ENCODE data around the gene SYP. TPM values are rescaled to one million over a fixed set of nuclear protein-coding genes. Genes with fewer than 3 reads are reported as not detected.

SYP gene
- total RNA-seq, 2 experiments from 2014 or later: 0.79 to 2.9 TPM

DNA sequence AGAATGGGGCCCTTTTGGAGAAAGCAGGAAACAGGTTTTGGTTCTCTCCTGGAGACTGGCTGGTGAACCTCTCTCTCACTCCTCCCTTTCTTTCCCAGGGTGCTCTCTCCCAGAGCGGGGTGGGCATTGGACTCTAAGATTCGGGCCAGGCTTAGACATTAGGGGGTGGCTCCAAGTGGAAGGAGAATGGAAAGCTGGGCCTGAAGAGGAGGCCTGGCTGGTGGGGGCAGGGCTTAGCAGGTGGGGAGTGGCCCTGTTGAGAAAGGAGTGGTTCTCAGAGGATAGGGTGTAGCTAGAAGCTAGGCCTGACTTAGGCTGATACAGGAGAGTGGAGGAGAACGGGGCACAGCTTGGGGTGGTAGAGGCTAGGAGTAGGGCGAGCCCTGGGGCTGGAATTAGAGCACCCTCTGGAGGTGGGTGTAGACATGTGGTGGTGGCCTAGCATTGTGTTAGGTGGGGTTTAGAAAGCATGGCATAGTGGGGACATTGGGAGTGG lies 22.6 kb downstream of the SYP start:
- intact Hi-C loops (cut with micrococcal nuclease; ENCODE audit: unreplicated experiment): no loop called here
- H3K79me2 ChIP-seq (ENCODE audit: insufficient read depth, low read depth, low read length): peaks cover 7% of the 10 kb centered on the region; the same call in 1 of the 2 replicates
- no peak overlapping the region for H3K4me2 ChIP-seq (ENCODE audit: low read length)
- H3K4me3 ChIP-seq (ENCODE audit: low read depth, low read length, poor library complexity, severe bottlenecking): no peak overlapping the region
- no peak for DNase-seq (ENCODE audit: low spot score)
- peaks cover 6% of the 10 kb centered on the region; the same call in 1 of the 2 replicates for H4K20me1 ChIP-seq (ENCODE audit: insufficient read depth, low read length)
- no peaks in the 10 kb centered on the region for H3K9me3 ChIP-seq (ENCODE audit: low read length)
- BruUV-seq (replicated peaks): no TSS peak
- H3K27ac ChIP-seq (ENCODE audit: low read depth, low read length, poor library complexity, severe bottlenecking): no peak overlapping the region
- no peak overlapping the region for H2AFZ ChIP-seq (ENCODE audit: low read length)
- H3K9me2 ChIP-seq (ENCODE audit: insufficient read depth, low read length): no peaks in the 10 kb centered on the region
- POLR2A ChIA-PET: no interaction called here
- CTCF ChIA-PET (ENCODE audit: unreplicated experiment): no interaction called here
- peaks cover 61% of the 10 kb centered on the region for H3K36me3 ChIP-seq (ENCODE audit: insufficient read depth, low read length)
- TF ChIP-seq, protein P1, sequence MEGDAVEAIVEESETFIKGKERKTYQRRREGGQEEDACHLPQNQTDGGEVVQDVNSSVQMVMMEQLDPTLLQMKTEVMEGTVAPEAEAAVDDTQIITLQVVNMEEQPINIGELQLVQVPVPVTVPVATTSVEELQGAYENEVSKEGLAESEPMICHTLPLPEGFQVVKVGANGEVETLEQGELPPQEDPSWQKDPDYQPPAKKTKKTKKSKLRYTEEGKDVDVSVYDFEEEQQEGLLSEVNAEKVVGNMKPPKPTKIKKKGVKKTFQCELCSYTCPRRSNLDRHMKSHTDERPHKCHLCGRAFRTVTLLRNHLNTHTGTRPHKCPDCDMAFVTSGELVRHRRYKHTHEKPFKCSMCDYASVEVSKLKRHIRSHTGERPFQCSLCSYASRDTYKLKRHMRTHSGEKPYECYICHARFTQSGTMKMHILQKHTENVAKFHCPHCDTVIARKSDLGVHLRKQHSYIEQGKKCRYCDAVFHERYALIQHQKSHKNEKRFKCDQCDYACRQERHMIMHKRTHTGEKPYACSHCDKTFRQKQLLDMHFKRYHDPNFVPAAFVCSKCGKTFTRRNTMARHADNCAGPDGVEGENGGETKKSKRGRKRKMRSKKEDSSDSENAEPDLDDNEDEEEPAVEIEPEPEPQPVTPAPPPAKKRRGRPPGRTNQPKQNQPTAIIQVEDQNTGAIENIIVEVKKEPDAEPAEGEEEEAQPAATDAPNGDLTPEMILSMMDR (conservative IDR thresholded peaks at IDR 0.05; ENCODE audit: low read length): peak; percentile 55
- TF ChIP-seq EZH2phosphoT487 (IDR thresholded peaks at IDR 0.05; ENCODE audit: borderline replicate concordance, low read depth, low read length): no peak
- peaks cover 10% of the 10 kb centered on the region for H3K4me1 ChIP-seq (ENCODE audit: insufficient read depth, low read length, poor library complexity, severe bottlenecking)

DNA sequence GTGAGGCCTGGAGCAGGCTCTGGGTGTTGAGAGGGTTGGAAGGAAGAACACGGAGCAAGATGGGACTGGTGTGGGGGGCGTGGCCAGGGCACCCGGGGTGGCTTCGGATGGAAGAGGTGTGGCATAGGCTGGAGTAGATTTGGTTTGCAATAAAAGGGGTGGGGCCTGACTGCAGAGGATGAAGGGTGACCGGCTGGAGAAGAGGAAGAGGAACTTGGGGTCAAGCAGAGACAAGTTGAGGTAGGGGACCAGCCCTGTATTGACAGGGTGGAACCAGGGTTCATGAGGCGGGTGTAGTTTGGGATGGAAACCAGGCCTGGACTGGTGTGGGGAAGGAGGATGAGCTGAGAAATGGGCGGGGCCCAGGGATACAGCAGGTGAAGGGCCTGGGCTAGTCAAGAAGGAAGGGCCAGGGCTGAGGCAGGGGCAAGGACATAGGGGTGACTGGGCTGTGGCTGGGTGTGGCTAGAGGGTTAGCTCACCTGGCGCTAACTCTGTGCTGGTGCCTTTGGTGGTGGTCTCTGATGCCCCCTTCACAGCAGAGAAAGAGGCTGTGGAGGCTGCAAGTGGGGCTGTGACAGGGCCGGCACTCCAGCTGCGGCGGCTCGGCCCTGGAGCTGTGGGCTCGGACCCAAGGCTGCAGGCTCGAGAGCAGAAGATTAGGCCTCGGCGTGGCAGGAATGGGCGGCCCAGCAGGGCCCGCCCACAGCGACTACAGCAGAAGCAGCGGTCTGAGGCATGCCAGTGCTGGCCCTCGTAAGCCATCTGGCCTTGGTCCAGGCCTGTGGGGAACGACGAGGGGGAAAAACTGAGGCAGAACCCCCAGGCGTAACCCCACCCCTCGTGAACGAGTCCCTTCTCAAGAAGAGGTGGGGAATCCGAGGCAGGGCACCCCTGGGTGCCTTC lies 23.3 kb downstream of the SYP start:
- Histone ChIP-seq H3K4me2 (ENCODE audit: low read length) (no peak overlapping the region), H4K20me1 (ENCODE audit: insufficient read depth, low read length) (peaks cover 6% of the 10 kb centered on the region; the same call in 1 of the 2 replicates), H3K27ac (ENCODE audit: low read depth, low read length, poor library complexity, severe bottlenecking) (no peak overlapping the region), H3K4me1 (ENCODE audit: insufficient read depth, low read length, poor library complexity, severe bottlenecking) (peaks cover 10% of the 10 kb centered on the region), H3K4me3 (ENCODE audit: low read depth, low read length, poor library complexity, severe bottlenecking) (no peak overlapping the region), H3K79me2 (ENCODE audit: insufficient read depth, low read depth, low read length) (peaks cover 7% of the 10 kb centered on the region; the same call in 1 of the 2 replicates), H3K9me2 (ENCODE audit: insufficient read depth, low read length) (no peaks in the 10 kb centered on the region), H3K36me3 (ENCODE audit: insufficient read depth, low read length) (peaks cover 58% of the 10 kb centered on the region), H3K9me3 (ENCODE audit: low read length) (no peaks in the 10 kb centered on the region), H2AFZ (ENCODE audit: low read length) (no peak overlapping the region)
- no TSS peak for BruUV-seq (replicated peaks)
- TF ChIP-seq, protein P1 (conservative IDR thresholded peaks at IDR 0.05; ENCODE audit: low read length): no peak
- TF ChIP-seq EZH2phosphoT487 (IDR thresholded peaks at IDR 0.05; ENCODE audit: borderline replicate concordance, low read depth, low read length): no peak
- CTCF ChIA-PET (ENCODE audit: unreplicated experiment): no interaction called here
- intact Hi-C loops (cut with micrococcal nuclease; ENCODE audit: unreplicated experiment): no loop called here
- POLR2A ChIA-PET: no interaction called here
- no peak for DNase-seq (ENCODE audit: low spot score)

All from OCI-LY7 (cell line).